C4-2B (cell line): Measurements from ENCODE around the gene NUDCD2.
"Not testable (repeated sequence)": the region's sequence is repeated elsewhere in the genome, so short reads cannot be mapped to it uniquely, and the experiment has no call there.

ENCODE experiments used
- H3K27ac ChIP-seq: fragments of 450-650 bp; 2 replicates; pipeline ENCODE4 v1.5.1; 2017
- CTCF ChIP-seq: fragments of 450-650 bp; conservative IDR thresholded peaks from 2 replicates; pipeline ENCODE4 v1.5.1; 2017; ENCODE audit warnings: mild to moderate bottlenecking
- ZFX ChIP-seq: fragments of 450-650 bp; IDR thresholded peaks from 2 replicates; pipeline ENCODE4 v1.6.1; 2017

NUDCD2 gene

GRCh38 chr5:163424836-163425235 lies 35.1 kb downstream of the NUDCD2 start:
- no peak for TF ChIP-seq CTCF
- no peak for TF ChIP-seq ZFX

GRCh38 chr5:163415673-163416072 lies 44.2 kb downstream of the NUDCD2 start:
- not testable (repeated sequence) for H3K27ac ChIP-seq

More at GRCh38 chr5:163424836-163425235, 35.1 kb downstream of the NUDCD2 start:
- H3K27ac ChIP-seq: no peak overlapping the region

- TF ChIP-seq ZFX (no peak), CTCF (no peak)
- no peak overlapping the region for H3K27ac ChIP-seq
Observed at GRCh38 chr5:163410505-163410904, 49.4 kb downstream of the NUDCD2 start.

GRCh38 chr5:163409384-163409783 lies 50.5 kb downstream of the NUDCD2 start:
- H3K27ac ChIP-seq: no peak overlapping the region
- no peak for TF ChIP-seq CTCF
- no peak for TF ChIP-seq ZFX

- TF ChIP-seq CTCF (peak; percentile 92), ZFX (no peak)
- no peak overlapping the region for H3K27ac ChIP-seq
Observed at GRCh38 chr5:163408311-163408923, 51.5 kb downstream of the NUDCD2 start.

- H3K27ac ChIP-seq: no peak overlapping the region
- TF ChIP-seq ZFX: no peak
- TF ChIP-seq CTCF: no peak
Observed at GRCh38 chr5:163407034-163407655, 52.8 kb downstream of the NUDCD2 start.

GRCh38 chr5:163404364-163405173 lies 55.3 kb downstream of the NUDCD2 start:
- no peak overlapping the region for H3K27ac ChIP-seq
- TF ChIP-seq CTCF (no peak), ZFX (no peak)
